ENCODE measurements around the gene TYRO3.
A peak's percentile ranks its signal among the peaks of the same experiment; 100 is the strongest.

TYRO3 gene

DNA sequence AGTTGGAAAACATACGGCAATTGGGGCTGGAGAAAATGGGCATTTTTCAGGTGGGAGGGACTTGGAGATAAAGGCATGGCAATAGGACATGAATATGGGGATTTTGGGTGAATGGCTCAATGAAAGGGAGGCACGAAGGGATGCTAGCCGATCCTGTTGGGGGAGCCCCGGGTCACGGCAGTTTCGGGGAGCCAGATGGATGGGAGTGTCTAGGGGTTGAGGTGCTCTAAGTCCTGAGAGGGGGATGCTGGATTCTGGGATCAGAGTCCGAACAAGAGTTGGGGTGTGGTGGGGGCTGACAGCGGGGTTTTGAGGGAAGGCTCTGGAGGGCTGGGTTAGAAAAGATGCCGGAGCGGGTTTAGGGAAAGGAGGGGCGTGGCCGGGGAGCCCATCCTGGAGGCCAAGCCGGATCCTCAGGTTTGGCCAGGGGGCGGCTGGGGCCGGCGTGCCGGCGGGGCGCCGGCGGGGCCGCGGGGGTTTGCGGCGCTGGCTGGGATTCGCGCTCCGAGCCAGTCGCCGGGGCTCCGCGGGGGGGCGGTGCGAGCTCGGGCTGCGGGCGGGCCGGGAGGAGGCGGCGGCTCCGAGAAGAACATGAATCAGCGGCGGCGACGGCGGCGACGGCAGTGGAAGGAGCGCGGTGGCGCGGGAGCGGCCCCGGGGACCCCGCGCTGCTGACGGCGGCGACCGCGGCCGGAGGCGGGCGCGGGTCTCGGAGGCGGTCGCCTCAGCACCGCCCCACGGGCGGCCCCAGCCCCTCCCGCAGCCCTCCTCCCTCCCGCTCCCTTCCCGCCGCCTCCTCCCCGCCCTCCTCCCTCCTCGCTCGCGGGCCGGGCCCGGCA is at the start of gene TYRO3:
Gene TYRO3 (plus strand): TSS at position 813 of the 839 bp plus-strand sequence. CDS start 46 bp downstream, outside the sequence.
- Histone ChIP-seq H3K27me3 (ENCODE audit: control insufficient read depth, insufficient read depth, low read length) (no peaks in the 10 kb centered on the region), H3K27ac (ENCODE audit: low read depth, low read length) (peak within 1 kb of the TSS; percentile 80), H3K36me3 (ENCODE audit: control insufficient read depth, insufficient read depth, low read length) (peaks cover 21% of the 10 kb centered on the region), H3K9me3 (ENCODE audit: control insufficient read depth, insufficient read depth, low read length) (no peaks in the 10 kb centered on the region), H3K4me1 (ENCODE audit: control insufficient read depth, insufficient read depth, low read length) (peaks cover 50% of the 10 kb centered on the region), H3K4me3 (ENCODE audit: low read depth, low read length) (peak within 1 kb of the TSS; percentile 84), H3K9ac (ENCODE audit: low read depth, low read length) (peak within 1 kb of the TSS; percentile 54)

DNA sequence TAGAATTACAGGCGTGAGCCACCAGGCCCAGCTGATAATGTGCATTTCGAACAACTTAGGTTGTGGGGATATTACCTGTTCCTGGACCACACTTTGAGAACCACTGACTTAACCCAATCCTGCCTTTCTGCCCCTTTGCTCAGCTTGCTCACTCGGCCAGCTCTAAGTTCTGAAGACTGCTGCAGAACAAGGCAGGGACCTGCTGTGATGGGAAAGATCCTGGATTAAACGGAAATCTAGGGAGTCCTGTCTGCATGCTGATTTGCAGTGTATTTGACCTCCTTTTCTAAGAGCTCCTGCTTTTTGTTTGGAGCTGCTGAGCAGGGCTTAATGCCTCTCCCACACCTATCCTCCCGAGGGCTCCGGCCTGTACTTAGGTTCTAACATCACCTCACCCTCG is 48.3 kb upstream of the TYRO3 start:
- Histone ChIP-seq H3K27me3 (ENCODE audit: control insufficient read depth, insufficient read depth, low read length) (peaks cover 81% of the 10 kb centered on the region), H3K9ac (ENCODE audit: low read depth, low read length) (no peak overlapping the region), H3K27ac (ENCODE audit: low read depth, low read length) (no peak overlapping the region), H3K36me3 (ENCODE audit: control insufficient read depth, insufficient read depth, low read length) (no peaks in the 10 kb centered on the region), H3K4me3 (ENCODE audit: low read depth, low read length) (peak overlapping the region; percentile 60; the same call in 1 of the 2 replicates), H3K4me1 (ENCODE audit: control insufficient read depth, insufficient read depth, low read length) (peaks cover 7% of the 10 kb centered on the region; the same call in 1 of the 2 replicates), H3K9me3 (ENCODE audit: control insufficient read depth, insufficient read depth, low read length) (no peaks in the 10 kb centered on the region)

- H3K9ac ChIP-seq (ENCODE audit: low read depth, low read length): no peak overlapping the region
- peaks cover 7% of the 10 kb centered on the region; the same call in 1 of the 2 replicates for H3K4me1 ChIP-seq (ENCODE audit: control insufficient read depth, insufficient read depth, low read length)
- H3K27ac ChIP-seq (ENCODE audit: low read depth, low read length): no peak overlapping the region
- peak overlapping the region; percentile 60; the same call in 1 of the 2 replicates for H3K4me3 ChIP-seq (ENCODE audit: low read depth, low read length)
- H3K27me3 ChIP-seq (ENCODE audit: control insufficient read depth, insufficient read depth, low read length): peaks cover 76% of the 10 kb centered on the region
- peaks cover 3% of the 10 kb centered on the region; the same call in 1 of the 2 replicates for H3K36me3 ChIP-seq (ENCODE audit: control insufficient read depth, insufficient read depth, low read length)
- no peaks in the 10 kb centered on the region for H3K9me3 ChIP-seq (ENCODE audit: control insufficient read depth, insufficient read depth, low read length)
Observed at GRCh38 chr15:41511331-41511898, 47.6 kb upstream of the TYRO3 start.

- H3K27me3 ChIP-seq (ENCODE audit: control insufficient read depth, insufficient read depth, low read length): peaks cover 73% of the 10 kb centered on the region
- H3K9me3 ChIP-seq (ENCODE audit: control insufficient read depth, insufficient read depth, low read length): no peaks in the 10 kb centered on the region
- H3K9ac ChIP-seq (ENCODE audit: low read depth, low read length): no peak overlapping the region
- H3K4me3 ChIP-seq (ENCODE audit: low read depth, low read length): peak overlapping the region; percentile 60; the same call in 1 of the 2 replicates
- H3K36me3 ChIP-seq (ENCODE audit: control insufficient read depth, insufficient read depth, low read length): peaks cover 5% of the 10 kb centered on the region
- no peak overlapping the region for H3K27ac ChIP-seq (ENCODE audit: low read depth, low read length)
- peaks cover 7% of the 10 kb centered on the region; the same call in 1 of the 2 replicates for H3K4me1 ChIP-seq (ENCODE audit: control insufficient read depth, insufficient read depth, low read length)
Observed at GRCh38 chr15:41511899-41512369, 47.1 kb upstream of the TYRO3 start.

DNA sequence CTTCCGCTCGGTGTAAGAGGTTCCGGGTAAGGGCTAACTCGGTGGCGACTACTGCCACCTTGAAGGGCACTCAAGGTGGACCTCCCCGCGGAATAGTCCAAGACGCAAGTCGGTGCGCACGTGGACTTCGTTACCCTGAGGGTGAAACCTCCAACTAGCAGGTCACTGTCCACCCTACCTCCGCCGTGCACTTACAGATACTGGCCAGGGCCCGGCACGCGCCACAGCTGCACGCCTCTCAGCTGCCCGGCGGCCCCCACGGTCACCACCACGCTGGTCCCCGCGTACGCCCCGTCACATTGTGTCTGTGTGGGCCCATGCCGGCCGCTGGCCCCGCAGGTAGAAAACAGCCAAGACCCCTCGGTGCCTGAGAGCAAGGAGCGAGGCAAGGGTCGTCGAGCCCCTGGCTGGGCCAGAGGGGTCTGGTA is 46.5 kb upstream of the TYRO3 start:
- Histone ChIP-seq H3K27ac (ENCODE audit: low read depth, low read length) (no peak overlapping the region), H3K27me3 (ENCODE audit: control insufficient read depth, insufficient read depth, low read length) (peaks cover 68% of the 10 kb centered on the region), H3K4me3 (ENCODE audit: low read depth, low read length) (peak overlapping the region; percentile 60)

GRCh38 chr15:41512940-41513505 is 46.0 kb upstream of the TYRO3 start:
- no peaks in the 10 kb centered on the region for H3K9me3 ChIP-seq (ENCODE audit: control insufficient read depth, insufficient read depth, low read length)
- H3K9ac ChIP-seq (ENCODE audit: low read depth, low read length): no peak overlapping the region
- H3K27me3 ChIP-seq (ENCODE audit: control insufficient read depth, insufficient read depth, low read length): peaks cover 63% of the 10 kb centered on the region
- H3K36me3 ChIP-seq (ENCODE audit: control insufficient read depth, insufficient read depth, low read length): peaks cover 16% of the 10 kb centered on the region
- no peak overlapping the region for H3K27ac ChIP-seq (ENCODE audit: low read depth, low read length)
- peak overlapping the region; percentile 60 for H3K4me3 ChIP-seq (ENCODE audit: low read depth, low read length)
- peaks cover 7% of the 10 kb centered on the region; the same call in 1 of the 2 replicates for H3K4me1 ChIP-seq (ENCODE audit: control insufficient read depth, insufficient read depth, low read length)

More for the DNA sequence above, 46.5 kb upstream of the TYRO3 start:
- H3K9me3 ChIP-seq (ENCODE audit: control insufficient read depth, insufficient read depth, low read length): no peaks in the 10 kb centered on the region
- H3K4me1 ChIP-seq (ENCODE audit: control insufficient read depth, insufficient read depth, low read length): peaks cover 7% of the 10 kb centered on the region; the same call in 1 of the 2 replicates
- no peak overlapping the region for H3K9ac ChIP-seq (ENCODE audit: low read depth, low read length)
- H3K36me3 ChIP-seq (ENCODE audit: control insufficient read depth, insufficient read depth, low read length): peaks cover 11% of the 10 kb centered on the region

DNA sequence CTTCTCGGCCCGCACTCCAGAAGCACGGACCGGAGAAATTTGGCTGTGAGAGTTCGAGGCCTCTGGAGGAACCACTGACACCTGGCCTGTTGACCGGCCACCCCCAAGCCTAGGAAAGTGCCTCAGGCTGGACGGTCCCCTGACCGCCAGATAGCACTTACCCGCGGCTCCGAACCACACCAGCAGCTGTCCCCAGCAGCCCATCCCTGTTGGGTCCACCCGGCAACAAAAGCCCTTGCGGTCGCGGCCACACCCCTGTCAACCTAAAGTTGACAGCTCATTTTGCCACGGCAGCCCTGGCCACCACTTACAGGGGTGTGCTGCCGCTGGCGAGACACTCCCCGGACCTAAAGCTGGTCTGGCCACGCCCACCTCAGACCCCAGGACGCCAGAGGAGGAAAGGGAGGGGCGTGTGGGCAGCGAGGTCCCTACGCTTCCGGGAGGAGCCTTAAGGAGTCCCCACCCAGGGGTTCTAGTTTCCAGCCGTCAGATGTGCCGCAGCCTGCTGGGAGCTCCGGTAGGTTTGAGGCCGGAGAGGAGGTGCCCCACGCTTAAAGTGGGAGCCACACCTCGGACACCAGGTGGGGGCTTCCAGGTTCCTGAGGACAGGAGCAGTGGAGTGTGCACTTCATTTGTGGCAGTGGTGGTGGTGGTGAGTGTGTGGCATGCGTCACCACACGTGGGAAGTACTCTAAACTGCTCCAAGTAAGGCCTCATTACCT is 45.3 kb upstream of the TYRO3 start, which contains the start of gene LTK:
Gene LTK (minus strand): TSS at position 322 of the 722 bp plus-strand sequence. CDS start 118 bp downstream, at position 204.
- no peak within 1 kb of the TSS for H3K27ac ChIP-seq (ENCODE audit: low read depth, low read length)
- H3K4me1 ChIP-seq (ENCODE audit: control insufficient read depth, insufficient read depth, low read length): peaks cover 7% of the 10 kb centered on the region; the same call in 1 of the 2 replicates
- H3K27me3 ChIP-seq (ENCODE audit: control insufficient read depth, insufficient read depth, low read length): peaks cover 58% of the 10 kb centered on the region

DNA sequence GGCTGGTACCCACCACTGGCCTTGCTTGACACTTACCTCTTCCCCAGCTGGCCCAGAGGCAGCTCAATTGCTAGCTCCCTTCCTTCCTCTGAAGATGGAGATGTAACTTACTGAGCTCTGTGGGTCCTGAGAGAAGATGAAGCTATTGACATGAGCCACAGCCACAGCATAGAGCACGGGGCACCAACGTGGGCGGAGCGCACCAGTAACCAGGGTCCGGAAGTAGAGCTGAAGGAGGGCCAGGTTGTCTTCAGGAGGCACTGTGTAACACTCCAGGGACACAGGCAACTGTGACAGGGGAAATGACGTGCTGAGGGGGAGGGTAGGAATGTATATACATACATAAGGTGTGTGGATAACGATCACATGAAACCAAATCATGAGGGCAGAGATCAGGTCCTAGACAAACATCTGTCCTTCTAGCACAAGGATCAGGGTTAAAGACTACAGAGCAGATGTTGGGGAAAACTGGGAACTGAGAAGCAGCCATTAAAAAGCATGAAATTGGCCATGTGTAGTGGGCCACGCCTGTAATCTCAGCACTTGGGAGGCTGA is 41.0 kb upstream of the TYRO3 start:
- no peak overlapping the region for H3K4me3 ChIP-seq (ENCODE audit: low read depth, low read length)
- H3K27me3 ChIP-seq (ENCODE audit: control insufficient read depth, insufficient read depth, low read length): peaks cover 15% of the 10 kb centered on the region
- H3K9ac ChIP-seq (ENCODE audit: low read depth, low read length): no peak overlapping the region
- no peaks in the 10 kb centered on the region for H3K4me1 ChIP-seq (ENCODE audit: control insufficient read depth, insufficient read depth, low read length)
- H3K9me3 ChIP-seq (ENCODE audit: control insufficient read depth, insufficient read depth, low read length): no peaks in the 10 kb centered on the region
- no peak overlapping the region for H3K27ac ChIP-seq (ENCODE audit: low read depth, low read length)
- peaks cover 41% of the 10 kb centered on the region for H3K36me3 ChIP-seq (ENCODE audit: control insufficient read depth, insufficient read depth, low read length)

More for the DNA sequence above, 45.3 kb upstream of the TYRO3 start, which contains the start of gene LTK:
- H3K36me3 ChIP-seq (ENCODE audit: control insufficient read depth, insufficient read depth, low read length): peaks cover 18% of the 10 kb centered on the region
- peak within 1 kb of the TSS; percentile 60 for H3K4me3 ChIP-seq (ENCODE audit: low read depth, low read length)
- no peaks in the 10 kb centered on the region for H3K9me3 ChIP-seq (ENCODE audit: control insufficient read depth, insufficient read depth, low read length)
- no peak within 1 kb of the TSS for H3K9ac ChIP-seq (ENCODE audit: low read depth, low read length)

DNA sequence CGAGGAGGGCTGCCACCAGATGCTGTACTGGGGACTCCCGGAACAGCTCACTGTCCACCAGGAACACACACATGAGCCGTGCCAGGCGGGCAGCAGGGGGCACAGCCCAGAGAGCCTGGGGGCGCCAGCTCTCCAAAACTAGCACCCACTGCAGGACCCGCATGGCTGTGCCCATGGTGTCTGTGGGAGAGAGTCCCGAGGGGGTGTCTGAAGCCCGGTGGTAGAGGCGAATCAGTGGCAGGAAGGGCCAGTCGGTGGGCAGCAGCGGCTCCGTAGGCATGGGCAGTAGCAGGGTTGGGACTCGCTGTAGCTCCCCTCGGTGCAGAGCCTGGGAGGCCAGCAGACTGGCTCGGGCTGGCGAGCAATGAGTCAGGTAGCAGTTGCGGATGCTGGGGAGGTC is 38.4 kb upstream of the TYRO3 start:
- Histone ChIP-seq H3K4me3 (ENCODE audit: low read depth, low read length) (no peak overlapping the region), H3K27ac (ENCODE audit: low read depth, low read length) (no peak overlapping the region), H3K9me3 (ENCODE audit: control insufficient read depth, insufficient read depth, low read length) (no peaks in the 10 kb centered on the region), H3K9ac (ENCODE audit: low read depth, low read length) (no peak overlapping the region), H3K36me3 (ENCODE audit: control insufficient read depth, insufficient read depth, low read length) (peaks cover 61% of the 10 kb centered on the region), H3K4me1 (ENCODE audit: control insufficient read depth, insufficient read depth, low read length) (no peaks in the 10 kb centered on the region), H3K27me3 (ENCODE audit: control insufficient read depth, insufficient read depth, low read length) (no peaks in the 10 kb centered on the region)

- Histone ChIP-seq H3K9me3 (ENCODE audit: control insufficient read depth, insufficient read depth, low read length) (no peaks in the 10 kb centered on the region), H3K4me1 (ENCODE audit: control insufficient read depth, insufficient read depth, low read length) (no peaks in the 10 kb centered on the region), H3K4me3 (ENCODE audit: low read depth, low read length) (no peak overlapping the region), H3K36me3 (ENCODE audit: control insufficient read depth, insufficient read depth, low read length) (peaks cover 67% of the 10 kb centered on the region), H3K27me3 (ENCODE audit: control insufficient read depth, insufficient read depth, low read length) (no peaks in the 10 kb centered on the region), H3K27ac (ENCODE audit: low read depth, low read length) (no peak overlapping the region), H3K9ac (ENCODE audit: low read depth, low read length) (no peak overlapping the region)
Observed at GRCh38 chr15:41521614-41522013, 37.4 kb upstream of the TYRO3 start.
